H9 (cell line): ENCODE results near the gene EIF5A. TPM values are rescaled to one million over a fixed set of nuclear protein-coding genes. Genes with fewer than 3 reads are reported as not detected.

Experiments
- DNase-seq: peaks from one replicate; pipeline ENCODE4 v3.0.0-alpha.2; 2017
- H2AFZ ChIP-seq: one replicate; pipeline ENCODE4 v1.6.1; 2013; ENCODE audit warnings: mild to moderate bottlenecking, low read length, control low read depth, moderate library complexity
- H2AK5ac ChIP-seq: 2 replicates; pipeline ENCODE4 v1.6.1; 2013; ENCODE audit warnings: low read length, control low read depth, mixed read lengths; ENCODE audit not compliant: insufficient read length
- H2BK120ac ChIP-seq: one replicate; pipeline ENCODE4 v1.6.1; 2013; ENCODE audit warnings: low read depth, mild to moderate bottlenecking, low read length, control low read depth, inconsistent platforms; ENCODE audit not compliant: poor library complexity, severe bottlenecking
- H2BK12ac ChIP-seq: 2 replicates; pipeline ENCODE4 v1.6.1; 2013; ENCODE audit warnings: low read length, control low read depth, mixed read lengths, low read depth; ENCODE audit not compliant: insufficient read length
- H2BK15ac ChIP-seq: 2 replicates; pipeline ENCODE4 v1.6.1; 2013; ENCODE audit warnings: low read depth, low read length, control low read depth
- H2BK20ac ChIP-seq: one replicate; pipeline ENCODE4 v1.6.1; 2013; ENCODE audit warnings: low read depth, mild to moderate bottlenecking, low read length, control low read depth, inconsistent platforms; ENCODE audit not compliant: poor library complexity, severe bottlenecking
- H2BK5ac ChIP-seq: 2 replicates; pipeline ENCODE4 v1.6.1; 2013; ENCODE audit warnings: low read length, control low read depth, mixed read lengths; ENCODE audit not compliant: insufficient read length
- H3K14ac ChIP-seq: 2 replicates; pipeline ENCODE4 v1.6.1; 2013; ENCODE audit warnings: low read length, control low read depth; ENCODE audit not compliant: insufficient read depth
- H3K18ac ChIP-seq: 2 replicates; pipeline ENCODE4 v1.6.1; 2013; ENCODE audit warnings: low read depth, mild to moderate bottlenecking, mixed read lengths, low read length, control low read depth; ENCODE audit not compliant: insufficient read length
- H3K23ac ChIP-seq: 2 replicates; pipeline ENCODE4 v1.6.1; 2013; ENCODE audit warnings: low read length, control low read depth, mixed read lengths, low read depth; ENCODE audit not compliant: insufficient read length
- H3K23me2 ChIP-seq: 2 replicates; pipeline ENCODE4 v1.6.1; 2013; ENCODE audit warnings: low read depth, mild to moderate bottlenecking, mixed read lengths, low read length, control low read depth; ENCODE audit not compliant: insufficient read length, poor library complexity, severe bottlenecking
- H3K27ac ChIP-seq: 2 replicates; pipeline ENCODE4 v1.5.1; 2013; ENCODE audit warnings: low read length, control low read depth, mixed read lengths, low read depth; ENCODE audit not compliant: insufficient read length
- H3K27me3 ChIP-seq: 2 replicates; pipeline ENCODE4 v1.6.1; 2013; ENCODE audit warnings: low read length, control low read depth, inconsistent platforms; ENCODE audit not compliant: insufficient read depth
- H3K4ac ChIP-seq: 2 replicates; pipeline ENCODE4 v1.6.1; 2013; ENCODE audit warnings: low read depth, mild to moderate bottlenecking, control low read depth, inconsistent platforms, low read length, moderate library complexity
- H3K4me1 ChIP-seq: 2 replicates; pipeline ENCODE4 v1.6.1; 2013; ENCODE audit warnings: low read length, control low read depth, inconsistent platforms; ENCODE audit not compliant: insufficient read depth
- H3K4me2 ChIP-seq: 2 replicates; pipeline ENCODE4 v1.6.1; 2013; ENCODE audit warnings: low read length, control low read depth, mixed read lengths; ENCODE audit not compliant: insufficient read length, insufficient read depth
- H3K56ac ChIP-seq: 2 replicates; pipeline ENCODE4 v1.6.1; 2013; ENCODE audit warnings: low read depth, mild to moderate bottlenecking, mixed read lengths, low read length, control low read depth; ENCODE audit not compliant: insufficient read length
- H3K79me1 ChIP-seq: 2 replicates; pipeline ENCODE4 v1.6.1; 2013; ENCODE audit warnings: low read depth, mild to moderate bottlenecking, moderate library complexity, low read length, control low read depth, inconsistent platforms; ENCODE audit not compliant: insufficient read depth, poor library complexity, severe bottlenecking
- H3K79me2 ChIP-seq: 2 replicates; pipeline ENCODE4 v1.6.1; 2013; ENCODE audit warnings: low read length, control low read depth, inconsistent platforms; ENCODE audit not compliant: insufficient read depth
- H3K9ac ChIP-seq: 2 replicates; pipeline ENCODE4 v1.6.1; 2013; ENCODE audit warnings: low read length, control low read depth, mixed read lengths; ENCODE audit not compliant: insufficient read length; ENCODE audit errors: extremely low read depth
- H3K9me3 ChIP-seq: one replicate; pipeline ENCODE4 v1.6.1; 2013; ENCODE audit warnings: low read depth, low read length, inconsistent platforms; ENCODE audit not compliant: control insufficient read depth
- H3T11ph ChIP-seq: one replicate; pipeline ENCODE4 v1.6.1; 2013; ENCODE audit warnings: mild to moderate bottlenecking, low read length, control low read depth, inconsistent platforms
- H4K20me1 ChIP-seq: one replicate; pipeline ENCODE4 v1.6.1; 2013; ENCODE audit not compliant: control insufficient read depth, insufficient read length, insufficient read depth
- H4K5ac ChIP-seq: 2 replicates; pipeline ENCODE4 v1.6.1; 2013; ENCODE audit warnings: low read depth, mild to moderate bottlenecking, mixed read lengths, low read length, control low read depth; ENCODE audit not compliant: insufficient read length
- H4K8ac ChIP-seq: replicated peaks from 2 replicates; pipeline ENCODE4 v1.6.1; 2013; ENCODE audit warnings: low read length, control low read depth, mixed read lengths, low read depth; ENCODE audit not compliant: insufficient read length
- H4K91ac ChIP-seq: 2 replicates; pipeline ENCODE4 v1.6.1; 2013; ENCODE audit warnings: low read depth, mild to moderate bottlenecking, moderate library complexity, mixed read lengths, low read length, control low read depth; ENCODE audit not compliant: insufficient read length
- H3K27ac Mint-ChIP-seq, 3 experiments: 2 replicates in 2 of 3; 3 replicates in 1 of 3; pipeline ENCODE4 v1.8.0; 2020 to 2021; ENCODE audit warnings: mixed read lengths in 3 of 3, mild to moderate bottlenecking in 1 of 3, moderate library complexity in 1 of 3
- H3K27me3 Mint-ChIP-seq: 2 replicates; pipeline ENCODE4 v1.8.0; 2021; ENCODE audit warnings: low read depth, mild to moderate bottlenecking, moderate library complexity, mixed read lengths
- H3K36me3 Mint-ChIP-seq, 3 experiments: 2 replicates in 2 of 3; 3 replicates in 1 of 3; pipeline ENCODE4 v1.8.0; 2020 to 2021; ENCODE audit warnings: low read depth in 3 of 3, mixed read lengths in 3 of 3; ENCODE audit not compliant: insufficient read depth in 1 of 3
- H3K4me1 Mint-ChIP-seq, 2 experiments: 2 replicates each; pipeline ENCODE4 v1.8.0; 2020; ENCODE audit warnings: mixed read lengths in 2 of 2
- H3K4me3 Mint-ChIP-seq, 2 experiments: 2 replicates in 1 of 2; 3 replicates in 1 of 2; pipeline ENCODE4 v1.8.0; 2020 to 2021; ENCODE audit warnings: mild to moderate bottlenecking in 2 of 2, mixed read lengths in 2 of 2, moderate library complexity in 1 of 2
- H3K9me3 Mint-ChIP-seq, 2 experiments: 2 replicates in 1 of 2; 3 replicates in 1 of 2; pipeline ENCODE4 v1.8.0; 2020; ENCODE audit warnings: mild to moderate bottlenecking in 2 of 2, mixed read lengths in 2 of 2, moderate library complexity in 1 of 2
- WGBS: extraction: QIAGEN DNeasy Blood & Tissue Kit; methylation state at CpG from one replicate; pipeline ENCODE4 v1.1.7; 2013; ENCODE audit warnings: missing lambda C conversion rate, low lambda C conversion rate, mixed read lengths; ENCODE audit not compliant: insufficient read length; ENCODE audit errors: extremely low coverage; 5-methylcytosine and 5-hydroxymethylcytosine counted together
- total RNA-seq: library from RNA; stranded (reverse); gene quantifications from 2 replicates; pipeline ENCODE4 v1.2.1, GENCODE V29; 2021
- TF ChIP-seq, protein P1 (sequence below): fragments of 200-600 bp; sonication (generic); conservative IDR thresholded peaks from 3 replicates; pipeline ENCODE4 v1.8.0; 2021; ENCODE audit warnings: antibody characterized with exemption, mild to moderate bottlenecking

The EIF5A gene
- total RNA-seq, 1 experiment from 2014 or later: 978 TPM

DNA sequence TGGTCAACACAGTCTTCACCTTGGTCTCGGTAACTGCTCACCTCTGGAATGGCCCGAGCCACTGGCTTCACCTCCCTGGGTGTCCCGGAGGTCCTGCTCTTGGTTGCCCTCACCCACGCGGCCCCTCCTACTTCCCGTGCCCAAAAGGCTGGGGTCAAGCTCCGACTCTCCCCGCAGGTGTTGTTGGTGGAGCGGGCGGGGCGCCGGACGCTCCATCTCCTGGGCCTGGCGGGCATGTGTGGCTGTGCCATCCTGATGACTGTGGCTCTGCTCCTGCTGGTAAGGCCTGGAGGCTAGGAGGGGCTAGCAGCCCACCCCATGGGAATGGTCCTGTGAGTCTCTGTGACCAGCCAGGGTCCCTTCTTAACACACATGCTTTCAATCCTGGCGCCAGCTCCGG is 22.5 kb upstream of the EIF5A start:
- H3K4ac ChIP-seq: no peak overlapping the region
- no peak overlapping the region for H3K9ac ChIP-seq
- no peak overlapping the region for H2BK15ac ChIP-seq
- H3K27me3 Mint-ChIP-seq: peaks cover 13% of the 10 kb centered on the region
- H3K18ac ChIP-seq: no peak overlapping the region
- H4K5ac ChIP-seq: no peak overlapping the region
- no peak overlapping the region for H2BK120ac ChIP-seq
- peaks cover 12% of the 10 kb centered on the region for H3K23me2 ChIP-seq
- H4K91ac ChIP-seq: no peak overlapping the region
- no peak overlapping the region for H4K8ac ChIP-seq
- no peak overlapping the region for H2AK5ac ChIP-seq
- no peaks in the 10 kb centered on the region for H3K9me3 Mint-ChIP-seq
- no CpG with 5 or more reads among the region's 16 CpGs for WGBS
- no peak overlapping the region for H3K27ac ChIP-seq
- no peak overlapping the region for H3T11ph ChIP-seq
- peaks cover 2 to 25% (median 11%) of the 10 kb centered on the region in 3 experiments; a peak in 5 of 7 replicates for H3K36me3 Mint-ChIP-seq
- no peak overlapping the region for H2BK5ac ChIP-seq
- H3K79me2 ChIP-seq: no peaks in the 10 kb centered on the region
- TF ChIP-seq, protein P1, sequence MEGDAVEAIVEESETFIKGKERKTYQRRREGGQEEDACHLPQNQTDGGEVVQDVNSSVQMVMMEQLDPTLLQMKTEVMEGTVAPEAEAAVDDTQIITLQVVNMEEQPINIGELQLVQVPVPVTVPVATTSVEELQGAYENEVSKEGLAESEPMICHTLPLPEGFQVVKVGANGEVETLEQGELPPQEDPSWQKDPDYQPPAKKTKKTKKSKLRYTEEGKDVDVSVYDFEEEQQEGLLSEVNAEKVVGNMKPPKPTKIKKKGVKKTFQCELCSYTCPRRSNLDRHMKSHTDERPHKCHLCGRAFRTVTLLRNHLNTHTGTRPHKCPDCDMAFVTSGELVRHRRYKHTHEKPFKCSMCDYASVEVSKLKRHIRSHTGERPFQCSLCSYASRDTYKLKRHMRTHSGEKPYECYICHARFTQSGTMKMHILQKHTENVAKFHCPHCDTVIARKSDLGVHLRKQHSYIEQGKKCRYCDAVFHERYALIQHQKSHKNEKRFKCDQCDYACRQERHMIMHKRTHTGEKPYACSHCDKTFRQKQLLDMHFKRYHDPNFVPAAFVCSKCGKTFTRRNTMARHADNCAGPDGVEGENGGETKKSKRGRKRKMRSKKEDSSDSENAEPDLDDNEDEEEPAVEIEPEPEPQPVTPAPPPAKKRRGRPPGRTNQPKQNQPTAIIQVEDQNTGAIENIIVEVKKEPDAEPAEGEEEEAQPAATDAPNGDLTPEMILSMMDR: no peak
- H3K4me1 Mint-ChIP-seq: peaks cover 15 to 25% of the 10 kb centered on the region in 2 experiments
- no peak overlapping the region for H3K14ac ChIP-seq
- H2BK20ac ChIP-seq: no peak overlapping the region
- H3K4me1 ChIP-seq: peaks cover 3% of the 10 kb centered on the region; the same call in 1 of the 2 replicates
- H4K20me1 ChIP-seq: no peaks in the 10 kb centered on the region
- no peak overlapping the region for H2AFZ ChIP-seq
- no peak overlapping the region for H3K4me3 Mint-ChIP-seq
- H3K79me1 ChIP-seq: no peaks in the 10 kb centered on the region
- no peak overlapping the region for H3K4me2 ChIP-seq
- H3K56ac ChIP-seq: no peak overlapping the region
- no peaks in the 10 kb centered on the region for H3K9me3 ChIP-seq
- no peak overlapping the region for H2BK12ac ChIP-seq
- no peak overlapping the region; a peak in 1 of 7 replicates for H3K27ac Mint-ChIP-seq
- DNase-seq: no peak
- H3K27me3 ChIP-seq: no peaks in the 10 kb centered on the region
- H3K23ac ChIP-seq: no peak overlapping the region
